Limb (tissue), 2 donors: Measurements from ENCODE around the gene DHH.
"Not testable (repeated sequence)": the region's sequence is repeated elsewhere in the genome, so short reads cannot be mapped to it uniquely, and the experiment has no call there.

Source experiments
- DNase-seq, 2 donors: peaks; one replicate each; pipeline ENCODE4 v3.0.0-alpha.2; 2016; ENCODE audit errors: extremely low spot score in 2 of 2

Gene DHH

GRCh38 chr12:49094160-49094974, at the start of gene DHH:
Gene DHH (minus strand): TSS chr12:49094801. CDS start chr12:49094512, 289 bp downstream.
- peak in 1 of 2 donors; percentile 52 for DNase-seq

- no peak for DNase-seq
Measured at GRCh38 chr12:49144384-49144783, 49.8 kb upstream of the DHH start.

GRCh38 chr12:49138999-49139398, 44.4 kb upstream of the DHH start:
- no peak for DNase-seq

GRCh38 chr12:49138587-49138986, 44.0 kb upstream of the DHH start:
- DNase-seq, result no peak

DNA sequence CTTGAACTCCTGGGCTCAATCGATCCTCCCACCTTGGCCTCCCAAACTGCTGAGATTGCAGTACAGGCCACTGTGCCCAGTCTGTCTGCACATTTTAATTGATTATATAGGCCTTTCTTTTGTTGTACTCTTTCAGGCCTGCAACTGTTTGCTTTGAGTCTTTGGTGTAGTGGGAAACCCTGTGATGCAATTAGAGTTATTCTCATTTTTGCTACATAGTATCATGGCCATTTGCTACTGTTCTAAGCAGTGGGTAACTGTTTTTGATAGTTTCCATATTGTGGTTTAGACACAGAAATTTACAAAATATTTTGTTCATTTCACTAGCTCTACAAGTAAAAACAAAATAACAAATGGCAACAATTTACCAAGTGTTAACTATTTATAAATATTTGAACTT, 42.9 kb upstream of the DHH start:
- no peak for DNase-seq

GRCh38 chr12:49136997-49137396, 42.4 kb upstream of the DHH start:
- DNase-seq, result not testable (repeated sequence)

DNA sequence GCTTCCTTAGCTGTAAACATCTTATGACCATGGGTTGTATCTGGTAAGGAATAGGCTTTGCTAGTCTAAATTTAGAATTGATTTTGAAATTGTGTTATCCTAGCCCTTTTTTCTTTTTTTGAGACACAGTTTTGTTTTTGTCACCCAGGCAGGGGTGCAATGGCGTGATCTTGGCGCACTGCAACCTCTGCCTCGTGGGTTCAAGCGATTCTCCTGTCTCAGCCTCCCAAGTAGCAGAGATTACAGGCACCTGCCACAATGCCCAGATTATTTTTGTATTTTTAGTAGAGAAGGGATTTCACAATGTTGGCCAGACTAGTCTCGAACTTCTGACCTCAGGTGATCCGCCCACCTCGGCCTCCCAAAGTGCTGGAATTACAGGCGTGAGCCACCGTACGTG, 39.0 kb upstream of the DHH start:
- no peak for DNase-seq

GRCh38 chr12:49133014-49133413, 38.4 kb upstream of the DHH start:
- no peak for DNase-seq

- DNase-seq, result peak; percentile 45 to 81
Measured at GRCh38 chr12:49131894-49132461, 37.4 kb upstream of the DHH start.

GRCh38 chr12:49131051-49131893, 36.7 kb upstream of the DHH start, which contains the start of gene TUBA1B:
Gene TUBA1B (minus strand): TSS chr12:49131395. CDS start chr12:49131300, 95 bp downstream.
- DNase-seq, result peak; percentile 93 to 94

DNA sequence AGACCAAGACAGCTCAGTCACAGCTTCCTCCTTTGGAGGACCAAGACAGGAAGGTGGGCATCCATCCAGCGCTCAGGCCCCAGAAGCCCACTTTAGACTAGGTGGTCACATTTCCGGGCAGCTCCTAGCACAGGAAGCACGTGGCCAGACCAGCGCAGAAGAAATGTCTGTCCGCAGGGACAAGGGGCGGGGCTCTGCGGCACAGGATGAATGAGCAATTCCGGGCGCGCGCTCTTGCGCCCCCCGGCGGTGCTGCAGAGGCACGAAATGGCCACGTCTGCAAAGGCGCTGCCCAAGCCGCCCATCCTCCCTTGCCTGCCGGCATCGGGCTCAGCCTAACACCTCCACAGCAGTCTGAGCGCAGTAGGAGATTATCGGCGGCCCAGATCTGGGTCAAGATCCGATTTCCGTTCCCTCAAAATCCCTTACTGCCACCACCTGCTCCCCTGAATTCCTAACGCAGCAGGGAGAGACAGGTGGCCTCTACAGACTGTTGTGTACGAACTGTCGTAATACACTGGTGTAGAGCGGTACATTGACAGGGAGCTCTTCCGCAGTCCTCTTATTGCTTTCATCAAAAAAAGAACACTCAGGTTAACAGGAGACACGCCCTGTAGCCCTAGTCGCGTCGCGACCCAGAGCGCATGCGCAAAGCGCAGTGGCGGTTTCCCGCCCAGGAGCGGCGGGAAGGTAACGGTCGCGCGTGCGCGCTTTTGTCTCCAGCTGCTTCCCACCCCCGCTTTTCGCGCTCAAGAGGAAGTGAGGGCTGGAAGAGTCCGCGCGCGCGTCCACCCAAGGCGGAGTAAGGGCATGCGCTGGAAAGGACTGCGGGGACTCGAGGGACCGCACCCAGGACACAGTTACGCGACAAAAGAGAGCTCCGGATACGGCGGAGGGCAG, 35.8 kb upstream of the DHH start:
- peak; percentile 93 for DNase-seq

GRCh38 chr12:49129332-49130150, 34.9 kb upstream of the DHH start:
- no peak for DNase-seq

DNA sequence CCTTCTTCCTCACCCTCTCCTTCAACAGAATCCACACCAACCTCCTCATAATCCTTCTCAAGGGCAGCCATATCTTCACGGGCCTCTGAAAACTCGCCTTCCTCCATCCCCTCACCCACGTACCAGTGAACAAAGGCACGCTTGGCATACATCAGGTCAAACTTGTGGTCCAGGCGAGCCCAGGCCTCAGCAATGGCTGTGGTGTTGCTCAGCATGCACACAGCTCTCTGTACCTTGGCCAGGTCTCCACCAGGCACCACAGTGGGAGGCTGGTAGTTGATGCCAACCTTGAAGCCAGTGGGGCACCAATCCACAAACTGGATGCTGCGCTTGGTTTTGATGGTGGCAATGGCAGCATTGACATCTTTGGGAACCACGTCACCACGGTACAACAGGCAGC, 33.4 kb upstream of the DHH start:
- DNase-seq, result not testable (repeated sequence)

DNA sequence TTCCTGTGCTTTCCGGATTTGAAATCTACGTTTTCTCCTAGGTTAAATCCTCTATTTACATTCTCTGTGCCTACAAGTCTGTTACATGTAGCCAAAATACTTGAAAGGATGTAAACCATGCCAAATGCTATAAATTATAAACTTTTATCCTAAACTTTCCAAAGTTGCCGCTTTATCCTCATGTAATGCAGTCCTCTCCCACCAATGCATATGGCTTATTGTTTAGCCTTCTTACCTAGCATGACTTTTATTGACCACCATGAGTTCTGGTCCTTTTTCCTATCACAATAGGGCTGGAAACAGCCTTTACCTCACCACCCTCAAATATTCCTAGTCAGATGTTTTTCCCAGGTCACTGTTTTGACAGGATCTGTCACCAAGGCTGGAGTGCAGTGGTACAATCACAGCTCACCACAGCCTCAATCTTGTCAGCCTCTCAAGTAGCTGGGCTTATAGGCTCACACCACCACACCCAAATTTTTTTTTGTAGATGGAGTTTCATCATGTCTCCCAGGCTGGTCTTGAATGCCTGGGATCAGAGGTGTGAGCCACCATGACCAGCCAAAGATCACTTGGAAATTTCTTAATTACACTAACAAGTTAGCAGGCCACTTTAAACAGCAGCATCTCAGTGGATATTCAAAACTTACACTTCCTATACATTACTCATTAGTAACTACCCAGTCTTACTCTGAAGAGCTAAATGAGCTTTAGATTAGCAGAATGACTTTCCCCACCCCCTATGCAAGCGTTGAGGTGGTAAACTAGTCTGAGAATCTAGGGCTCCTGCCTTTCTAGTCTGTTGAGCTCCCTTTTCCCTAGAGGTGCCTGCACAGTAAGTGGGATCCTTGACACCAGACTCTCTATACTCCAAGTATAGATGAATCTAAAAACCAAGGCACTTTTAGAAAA, 32.5 kb upstream of the DHH start:
- DNase-seq, result no peak

DNA sequence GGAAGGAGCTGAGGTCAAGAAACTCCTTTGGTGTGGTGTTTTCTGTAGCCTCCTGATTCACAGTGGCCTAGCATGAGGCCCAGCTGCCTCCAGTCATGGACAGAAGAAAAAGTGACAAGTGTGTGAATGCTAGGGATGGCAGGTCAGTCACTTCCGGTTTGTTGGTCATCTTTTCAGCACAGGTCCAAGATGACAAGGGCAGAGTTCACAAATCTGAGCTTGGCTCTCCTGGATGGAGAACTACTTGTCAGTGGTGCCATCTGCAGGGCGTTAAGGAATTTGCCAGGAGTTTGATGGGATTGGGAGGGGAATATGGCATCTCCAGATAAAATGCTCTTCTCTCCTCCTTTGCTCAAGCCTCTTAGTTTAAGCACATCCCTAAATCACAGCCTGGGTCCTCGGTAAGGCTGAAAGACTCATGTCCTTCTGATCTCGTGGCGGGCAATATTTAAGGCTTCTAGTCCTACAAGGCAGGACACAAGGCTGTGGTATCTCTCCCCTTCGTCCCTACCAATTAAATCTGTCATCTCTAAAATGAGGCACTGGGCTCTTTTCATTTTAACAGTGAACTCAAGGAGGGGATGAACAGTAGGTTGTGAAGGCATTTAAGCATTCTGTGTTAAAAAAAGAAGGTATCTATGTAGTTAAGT, 26.6 kb upstream of the DHH start:
- DNase-seq, result no peak

GRCh38 chr12:49111206-49111605, 16.6 kb upstream of the DHH start:
- no peak for DNase-seq

DNA sequence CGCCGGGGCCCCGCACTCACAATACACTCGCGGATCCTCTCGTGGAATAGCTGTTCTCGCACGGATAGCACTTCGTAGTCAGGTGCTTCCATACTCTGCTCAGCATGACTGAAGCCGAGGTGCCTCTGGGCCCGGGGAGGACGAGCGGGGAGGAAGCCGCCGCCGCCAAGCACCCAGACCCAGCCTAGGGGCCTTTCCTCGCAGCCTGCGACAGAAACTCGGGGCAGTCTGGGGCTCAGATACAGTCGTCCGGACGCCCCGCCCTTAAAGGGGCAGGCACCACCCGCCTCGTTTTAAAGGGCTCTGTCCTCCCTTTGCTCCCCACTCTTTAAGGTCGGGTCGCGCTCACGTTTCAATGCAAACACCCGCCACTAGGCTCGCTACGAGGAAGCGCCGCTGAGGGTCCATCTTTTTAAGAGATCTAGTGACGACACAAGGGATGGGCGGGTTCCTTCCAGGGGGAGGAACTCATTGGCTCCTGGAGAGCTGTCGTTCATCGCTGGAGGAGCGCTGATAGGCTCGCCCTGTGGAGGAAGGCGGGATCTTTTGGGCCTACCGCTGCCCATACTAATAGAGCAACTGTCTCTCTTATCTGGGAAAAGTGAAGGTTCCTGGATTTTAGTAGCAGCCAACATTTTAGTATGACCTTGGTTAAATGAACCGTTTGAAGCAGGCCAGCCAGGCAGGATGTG, 16.0 kb upstream of the DHH start, which contains the start of gene LMBR1L:
LMBR1L (minus strand) TSS at position 384 of the 692 bp plus-strand sequence; CDS start at position 92, 292 bp downstream.
- peak; percentile 96 to 99 for DNase-seq
